Measurements from ENCODE around the gene STAT3. TPM values are rescaled to one million over a fixed set of nuclear protein-coding genes. Genes with fewer than 3 reads are reported as not detected.
A peak's percentile ranks its signal among the peaks of the same experiment; 100 is the strongest.

STAT3 gene
- total RNA-seq, 1 donor from 2014 or later: 116 TPM

GRCh38 chr17:42287977-42288802, 100.1 kb downstream of the STAT3 start, which contains the start of gene STAT5A:
TSS of gene STAT5A (plus strand) at chr17:42288498. CDS start at chr17:42289412, 914 bp downstream.
- Histone ChIP-seq H3K9me3 (replicated peaks) (no peaks in the 10 kb centered on the region), H3K4me1 (peaks cover 56% of the 10 kb centered on the region), H3K4me3 (peak within 1 kb of the TSS; percentile 71), H3K36me3 (peaks cover 3% of the 10 kb centered on the region), H3K27ac (replicated peaks) (peak within 1 kb of the TSS; percentile 89), H3K27me3 (ENCODE audit: low read depth) (no peaks in the 10 kb centered on the region)
- intact Hi-C loops (cut with micrococcal nuclease): no loop called here
- TF ChIP-seq CTCF (IDR thresholded peaks at IDR 0.05; ENCODE audit: borderline replicate concordance): no peak
- peak; percentile 92 for DNase-seq

- peak; percentile 42 for DNase-seq
- TF ChIP-seq CTCF (IDR thresholded peaks at IDR 0.05; ENCODE audit: borderline replicate concordance): no peak
- no peaks in the 10 kb centered on the region for H3K36me3 ChIP-seq
- H3K4me3 ChIP-seq: peak overlapping the region; percentile 71
- no peaks in the 10 kb centered on the region for H3K9me3 ChIP-seq (replicated peaks)
- H3K27me3 ChIP-seq (ENCODE audit: low read depth): no peaks in the 10 kb centered on the region
- H3K27ac ChIP-seq (replicated peaks): peak overlapping the region; percentile 89
- H3K4me1 ChIP-seq: peaks cover 56% of the 10 kb centered on the region
- intact Hi-C loops (cut with micrococcal nuclease): no loop called here
Measured at GRCh38 chr17:42287305-42287976, 100.8 kb downstream of the STAT3 start.

- Histone ChIP-seq H3K27ac (replicated peaks) (peak overlapping the region; percentile 89), H3K4me3 (peak overlapping the region; percentile 71), H3K36me3 (no peaks in the 10 kb centered on the region), H3K27me3 (ENCODE audit: low read depth) (no peaks in the 10 kb centered on the region), H3K9me3 (replicated peaks) (no peaks in the 10 kb centered on the region), H3K4me1 (peaks cover 48% of the 10 kb centered on the region)
- peak; percentile 55 for DNase-seq
- no peak for TF ChIP-seq CTCF (IDR thresholded peaks at IDR 0.05; ENCODE audit: borderline replicate concordance)
- intact Hi-C loops (cut with micrococcal nuclease): no loop called here
Measured at GRCh38 chr17:42286411-42287221, 101.6 kb downstream of the STAT3 start.

GRCh38 chr17:42285346-42286050, 102.7 kb downstream of the STAT3 start:
- H3K27ac ChIP-seq (replicated peaks): no peak overlapping the region
- H3K36me3 ChIP-seq: no peaks in the 10 kb centered on the region
- DNase-seq: no peak
- H3K4me3 ChIP-seq: no peak overlapping the region
- H3K27me3 ChIP-seq (ENCODE audit: low read depth): no peaks in the 10 kb centered on the region
- no peak for TF ChIP-seq CTCF (IDR thresholded peaks at IDR 0.05; ENCODE audit: borderline replicate concordance)
- no peaks in the 10 kb centered on the region for H3K9me3 ChIP-seq (replicated peaks)
- H3K4me1 ChIP-seq: peaks cover 43% of the 10 kb centered on the region
- intact Hi-C loops (cut with micrococcal nuclease): no loop called here

- Histone ChIP-seq H3K4me3 (no peak overlapping the region), H3K36me3 (no peaks in the 10 kb centered on the region), H3K27me3 (ENCODE audit: low read depth) (no peaks in the 10 kb centered on the region), H3K27ac (replicated peaks) (no peak overlapping the region), H3K4me1 (peaks cover 33% of the 10 kb centered on the region), H3K9me3 (replicated peaks) (no peaks in the 10 kb centered on the region)
- TF ChIP-seq CTCF (IDR thresholded peaks at IDR 0.05; ENCODE audit: borderline replicate concordance): no peak
- no peak for DNase-seq
- intact Hi-C loops (cut with micrococcal nuclease): no loop called here
Measured at GRCh38 chr17:42284566-42284965, 103.7 kb downstream of the STAT3 start.
